K562 (cell line): Measurements from ENCODE around the gene PPAT. TPM values are rescaled to one million over a fixed set of nuclear protein-coding genes. Genes with fewer than 3 reads are reported as not detected.

Experiments used
- ATF1 ChIP-seq, 2 experiments: fragments of 450-650 bp in 1 of 2; IDR thresholded peaks; 2 replicates each; pipeline ENCODE4 v1.6.1; 2016; ENCODE audit warnings: missing compliant biosample characterization in 1 of 2, missing genetic modification characterization in 1 of 2
- BHLHE40 ChIP-seq: IDR thresholded peaks from 2 replicates; pipeline ENCODE4 v1.6.1; 2011; ENCODE audit warnings: low read length, improper control_type of control experiment
- CBFA2T2 ChIP-seq: fragments of 450-650 bp; conservative IDR thresholded peaks from 2 replicates; pipeline ENCODE4 v1.6.1; 2017; ENCODE audit warnings: mild to moderate bottlenecking
- EP400 ChIP-seq: fragments of 450-650 bp; IDR thresholded peaks from 2 replicates; pipeline ENCODE4 v1.6.1; 2017; ENCODE audit warnings: antibody characterized with exemption, mild to moderate bottlenecking, moderate library complexity
- ESRRA ChIP-seq: fragments of 450-650 bp; IDR thresholded peaks from 2 replicates; pipeline ENCODE4 v1.6.1; 2014; ENCODE audit warnings: low read depth, mild to moderate bottlenecking, moderate library complexity, borderline replicate concordance
- FOXA3 ChIP-seq, 2 experiments: fragments of 450-650 bp in 1 of 2; sonication (generic) in 1 of 2; formaldehyde crosslinking; IDR thresholded peaks in 1 of 2; conservative IDR thresholded peaks in 1 of 2; 2 replicates each; pipeline versions ENCODE4 v1.4.0 to v1.8.0; 2020 to 2022; ENCODE audit warnings: mild to moderate bottlenecking in 2 of 2, missing genetic modification reagents in 1 of 2
- GATA2 ChIP-seq: sonication (generic); formaldehyde crosslinking; IDR thresholded peaks from 2 replicates; pipeline ENCODE4 v1.4.0; 2020; ENCODE audit warnings: mild to moderate bottlenecking, missing genetic modification reagents
- NCOR1 ChIP-seq: fragments of 450-650 bp; IDR thresholded peaks from 2 replicates; pipeline ENCODE4 v1.6.1; 2016; ENCODE audit warnings: mild to moderate bottlenecking, moderate library complexity
- PML ChIP-seq: IDR thresholded peaks from 2 replicates; pipeline ENCODE4 v1.6.1; 2012; ENCODE audit warnings: low read length, inconsistent platforms
- RBM17 ChIP-seq: fragments of 200-400 bp; formaldehyde crosslinking; IDR thresholded peaks from 2 replicates; pipeline ENCODE4 v1.6.1; 2017; ENCODE audit warnings: low read depth, mild to moderate bottlenecking, low read length, borderline replicate concordance
- SMARCA4 ChIP-seq: fragments of 450-650 bp; IDR thresholded peaks from 2 replicates; pipeline ENCODE4 v1.6.1; 2016
- SP1 ChIP-seq: sonication (generic); formaldehyde crosslinking; IDR thresholded peaks from 2 replicates; pipeline ENCODE4 v1.8.1; 2022; ENCODE audit warnings: mild to moderate bottlenecking, missing genetic modification reagents
- SRSF7 ChIP-seq: fragments of 200-400 bp; formaldehyde crosslinking; optimal IDR thresholded peaks from 2 replicates; pipeline ENCODE3; 2017; ENCODE audit warnings: mild to moderate bottlenecking, low read depth, low read length
- TAF9B ChIP-seq: fragments of 450-650 bp; IDR thresholded peaks from 2 replicates; pipeline ENCODE4 v1.6.1; 2018; ENCODE audit warnings: mild to moderate bottlenecking; ENCODE audit not compliant: partially characterized antibody
- TCF3 ChIP-seq: sonication (generic); formaldehyde crosslinking; IDR thresholded peaks from 2 replicates; pipeline ENCODE4 v1.4.0; 2020; ENCODE audit warnings: mild to moderate bottlenecking, missing genetic modification reagents
- TEAD4 ChIP-seq, 2 experiments: sonication (generic) in 1 of 2; formaldehyde crosslinking in 1 of 2; IDR thresholded peaks; 2 replicates each; pipeline versions ENCODE4 v1.6.1 to v1.8.0; 2012 to 2022; ENCODE audit warnings: borderline replicate concordance in 1 of 2, inconsistent platforms in 1 of 2, low read length in 1 of 2, mild to moderate bottlenecking in 1 of 2, missing genetic modification reagents in 1 of 2
- XRCC5 ChIP-seq: fragments of 200-400 bp; formaldehyde crosslinking; IDR thresholded peaks from 2 replicates; pipeline ENCODE4 v1.6.1; 2017; ENCODE audit warnings: low read depth, mild to moderate bottlenecking, low read length
- ZNF717 ChIP-seq: fragments of 250-450 bp; sonication (Bioruptor Pico); IDR thresholded peaks from 2 replicates; pipeline ENCODE4 v1.5.0; 2021
- ZNF764 ChIP-seq: fragments of 250-450 bp; sonication (Bioruptor Pico); IDR thresholded peaks from 2 replicates; pipeline ENCODE4 v1.4.0; 2020; ENCODE audit warnings: low read depth, mild to moderate bottlenecking, moderate library complexity
- ZNF77 ChIP-seq: fragments of 250-450 bp; sonication (Bioruptor Pico); IDR thresholded peaks from 2 replicates; pipeline ENCODE4 v1.5.0; 2020
- polyA plus RNA-seq, 8 experiments: library from polyadenylated mRNA; depleted of rRNA in 4 of 8; stranded (reverse) in 5 of 8; unstranded in 3 of 8; fragments of >200 nt; fragmentation: Nextera tagmentation in 2 of 8; fragmentation: Illumina TruSeq in 1 of 8; extraction: Ambion mirVana in 2 of 8; extraction: Trizol in 1 of 8; gene quantifications; 2 replicates each; pipeline versions ENCODE4 v1.2.1 to v1.2.3, GENCODE V29; 2011 to 2014; ENCODE audit warnings: inconsistent platforms in 1 of 8, missing spikeins in 1 of 8
- total RNA-seq, 7 experiments: library from RNA; depleted of rRNA in 6 of 7; stranded (reverse); fragments of >200 nt in 6 of 7; fragmentation: Illumina TruSeq in 2 of 7; extraction: Trizol in 2 of 7; gene quantifications; 2 replicates each; pipeline versions ENCODE4 v1.2.1 to v1.2.3, GENCODE V29; 2011 to 2021; ENCODE audit warnings: low replicate concordance in 1 of 7
- TF ChIP-seq, protein P1 (sequence below): sonication (generic); formaldehyde crosslinking; IDR thresholded peaks from 2 replicates; pipeline ENCODE4 v1.8.0; 2022; ENCODE audit warnings: mild to moderate bottlenecking, missing genetic modification reagents, borderline replicate concordance
- TF ChIP-seq, protein P2 (sequence below): fragments of 250-450 bp; sonication (Bioruptor Pico); IDR thresholded peaks from 2 replicates; pipeline ENCODE4 v1.8.0; 2021; ENCODE audit warnings: mild to moderate bottlenecking, moderate library complexity
- TF ChIP-seq, protein P3 (sequence below), 3 experiments: fragments of 200-800 bp in 1 of 3; sonication (Bioruptor generic) in 1 of 3; sonication (generic) in 1 of 3; formaldehyde crosslinking in 1 of 3; IDR thresholded peaks; 2 replicates each; pipeline versions ENCODE4 v1.6.1 to v1.8.0; 2016 to 2022; ENCODE audit warnings: mild to moderate bottlenecking in 2 of 3, missing compliant biosample characterization in 2 of 3, missing genetic modification characterization in 2 of 3, missing genetic modification reagents in 1 of 3

The PPAT gene
- total and polyA plus RNA-seq, 9 of the 15 experiments (the other 6 are each of a cell fraction or from before 2014, with no cell fraction given), result 36.2 to 75.8 (median 55.5) TPM

DNA sequence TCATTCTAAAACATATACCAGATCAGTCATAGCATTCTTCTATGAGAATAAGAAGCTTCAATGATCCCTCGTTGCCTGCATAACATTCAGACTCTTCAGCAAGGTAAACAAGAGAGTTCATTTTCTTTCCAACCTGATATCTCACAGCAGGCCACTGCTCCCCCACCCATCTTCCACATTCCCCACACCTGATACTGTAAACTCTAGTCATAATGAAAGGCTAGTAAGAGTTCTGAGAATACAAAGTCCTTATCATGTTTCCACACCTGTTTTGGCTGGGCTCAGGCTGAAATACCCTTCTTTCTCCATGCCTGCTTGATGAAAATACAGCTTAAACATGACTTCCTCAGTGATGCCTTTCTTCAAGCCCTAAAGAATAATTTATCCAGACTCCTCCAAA lies 45.9 kb downstream of the PPAT start (continued):
- TF ChIP-seq BHLHE40, result no peak
- TF ChIP-seq, protein P1, sequence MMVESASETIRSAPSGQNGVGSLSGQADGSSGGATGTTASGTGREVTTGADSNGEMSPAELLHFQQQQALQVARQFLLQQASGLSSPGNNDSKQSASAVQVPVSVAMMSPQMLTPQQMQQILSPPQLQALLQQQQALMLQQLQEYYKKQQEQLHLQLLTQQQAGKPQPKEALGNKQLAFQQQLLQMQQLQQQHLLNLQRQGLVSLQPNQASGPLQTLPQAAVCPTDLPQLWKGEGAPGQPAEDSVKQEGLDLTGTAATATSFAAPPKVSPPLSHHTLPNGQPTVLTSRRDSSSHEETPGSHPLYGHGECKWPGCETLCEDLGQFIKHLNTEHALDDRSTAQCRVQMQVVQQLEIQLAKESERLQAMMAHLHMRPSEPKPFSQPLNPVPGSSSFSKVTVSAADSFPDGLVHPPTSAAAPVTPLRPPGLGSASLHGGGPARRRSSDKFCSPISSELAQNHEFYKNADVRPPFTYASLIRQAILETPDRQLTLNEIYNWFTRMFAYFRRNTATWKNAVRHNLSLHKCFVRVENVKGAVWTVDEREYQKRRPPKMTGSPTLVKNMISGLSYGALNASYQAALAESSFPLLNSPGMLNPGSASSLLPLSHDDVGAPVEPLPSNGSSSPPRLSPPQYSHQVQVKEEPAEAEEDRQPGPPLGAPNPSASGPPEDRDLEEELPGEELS (CRISPR knock-in tag), result no peak
- TF ChIP-seq TCF3, result peak; percentile 91
- TF ChIP-seq GATA2 (CRISPR knock-in tag), result peak; percentile 64
- no peak for TF ChIP-seq ESRRA
- peak; percentile 23; the same call in 1 of the 2 replicates for TF ChIP-seq EP400
- TF ChIP-seq TAF9B, result peak; percentile 16
- TF ChIP-seq PML, result peak; percentile 47; the same call in 1 of the 2 replicates
- TF ChIP-seq ATF1 (CRISPR knock-in tag; IDR thresholded peaks at IDR 0.05), result no peak
- TF ChIP-seq ATF1 (tag; IDR thresholded peaks at IDR 0.05), result no peak
- TF ChIP-seq, protein P2, sequence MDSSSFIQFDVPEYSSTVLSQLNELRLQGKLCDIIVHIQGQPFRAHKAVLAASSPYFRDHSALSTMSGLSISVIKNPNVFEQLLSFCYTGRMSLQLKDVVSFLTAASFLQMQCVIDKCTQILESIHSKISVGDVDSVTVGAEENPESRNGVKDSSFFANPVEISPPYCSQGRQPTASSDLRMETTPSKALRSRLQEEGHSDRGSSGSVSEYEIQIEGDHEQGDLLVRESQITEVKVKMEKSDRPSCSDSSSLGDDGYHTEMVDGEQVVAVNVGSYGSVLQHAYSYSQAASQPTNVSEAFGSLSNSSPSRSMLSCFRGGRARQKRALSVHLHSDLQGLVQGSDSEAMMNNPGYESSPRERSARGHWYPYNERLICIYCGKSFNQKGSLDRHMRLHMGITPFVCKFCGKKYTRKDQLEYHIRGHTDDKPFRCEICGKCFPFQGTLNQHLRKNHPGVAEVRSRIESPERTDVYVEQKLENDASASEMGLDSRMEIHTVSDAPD (CRISPR knock-in tag), result no peak
- TF ChIP-seq SP1 (CRISPR knock-in tag), result 0 out of 2 replicates have a peak, but pooled peaks have one; percentile 35
- TF ChIP-seq ZNF77 (CRISPR knock-in tag), result no peak
- peak; percentile 88 for TF ChIP-seq CBFA2T2
- TF ChIP-seq ZNF764 (CRISPR knock-in tag), result no peak
- no peak for TF ChIP-seq ZNF717
- peak in 1 of 2 experiments; percentile 26; a peak in 1 of 4 replicates for TF ChIP-seq FOXA3 (CRISPR knock-in tag; conservative IDR thresholded peaks at IDR 0.05 in 1 of 2, IDR thresholded peaks at IDR 0.05 in 1 of 2)
- peak; percentile 91 for TF ChIP-seq TEAD4 (IDR thresholded peaks at IDR 0.05; ENCODE audit: low read length)
- TF ChIP-seq TEAD4 (CRISPR knock-in tag; IDR thresholded peaks at IDR 0.05; ENCODE audit: borderline replicate concordance), result no peak
- no peak for TF ChIP-seq XRCC5
- no peak for TF ChIP-seq SRSF7
- peak; percentile 95 for TF ChIP-seq SMARCA4
- peak; percentile 91 for TF ChIP-seq NCOR1
- TF ChIP-seq RBM17, result no peak
- TF ChIP-seq, protein P3, sequence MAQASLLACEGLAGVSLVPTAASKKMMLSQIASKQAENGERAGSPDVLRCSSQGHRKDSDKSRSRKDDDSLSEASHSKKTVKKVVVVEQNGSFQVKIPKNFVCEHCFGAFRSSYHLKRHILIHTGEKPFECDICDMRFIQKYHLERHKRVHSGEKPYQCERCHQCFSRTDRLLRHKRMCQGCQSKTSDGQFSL (CRISPR knock-in tag; IDR thresholded peaks at IDR 0.05), result peak; percentile 52; the same call in 1 of the 2 replicates
- TF ChIP-seq, protein P3 (tag; IDR thresholded peaks at IDR 0.05), result peak in 1 of 2 experiments; percentile 40; a peak in 1 of 4 replicates
